C4-2B (cell line): ENCODE measurements around the gene AR.

ENCODE experiments used
- H3K27ac ChIP-seq: fragments of 450-650 bp; 2 replicates; pipeline ENCODE4 v1.5.1; 2017
- CTCF ChIP-seq: fragments of 450-650 bp; conservative IDR thresholded peaks from 2 replicates; pipeline ENCODE4 v1.5.1; 2017; ENCODE audit warnings: mild to moderate bottlenecking
- ZFX ChIP-seq: fragments of 450-650 bp; IDR thresholded peaks from 2 replicates; pipeline ENCODE4 v1.6.1; 2017

The AR gene

DNA sequence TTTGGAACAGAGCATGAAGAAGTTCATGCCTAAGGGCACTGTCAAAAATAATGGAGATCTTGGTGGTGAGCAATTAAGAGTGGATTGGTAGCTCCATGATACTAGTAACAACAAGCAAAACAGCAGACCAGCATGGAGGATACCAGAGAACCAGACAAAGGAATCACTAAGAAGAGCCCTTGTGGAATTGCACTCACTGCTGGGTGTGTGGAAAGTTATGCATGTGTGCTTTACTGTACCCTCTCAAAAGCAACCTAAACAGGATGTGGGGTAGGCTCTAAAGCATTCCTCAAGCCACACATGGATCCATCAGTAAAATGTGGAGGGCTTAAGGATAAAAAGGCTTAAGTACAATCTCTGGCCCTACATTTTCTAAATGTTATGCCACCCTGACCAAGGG lies 69.5 kb downstream of the AR start:
- TF ChIP-seq CTCF (no peak), ZFX (no peak)
- H3K27ac ChIP-seq: no peak overlapping the region

DNA sequence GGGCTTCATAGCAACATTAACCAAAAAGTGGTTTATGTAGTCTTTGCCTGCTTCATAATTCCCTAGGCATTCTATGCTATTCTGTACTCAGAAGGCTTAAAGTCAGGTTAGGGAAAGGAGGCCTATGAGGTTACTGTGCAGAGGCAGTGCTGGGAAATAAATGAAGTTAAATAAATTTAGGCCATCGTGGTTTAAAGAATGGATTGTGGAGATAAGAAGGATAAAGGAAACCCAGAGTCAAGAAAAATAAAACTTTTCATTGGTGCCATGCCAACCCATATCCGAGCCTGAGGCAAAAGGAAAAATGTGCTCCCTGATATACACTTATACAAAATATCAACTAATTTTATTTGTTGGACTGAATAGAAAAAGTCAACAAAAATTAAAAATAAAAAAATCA lies 70.2 kb downstream of the AR start:
- no peak overlapping the region for H3K27ac ChIP-seq
- TF ChIP-seq ZFX: no peak
- no peak for TF ChIP-seq CTCF

DNA sequence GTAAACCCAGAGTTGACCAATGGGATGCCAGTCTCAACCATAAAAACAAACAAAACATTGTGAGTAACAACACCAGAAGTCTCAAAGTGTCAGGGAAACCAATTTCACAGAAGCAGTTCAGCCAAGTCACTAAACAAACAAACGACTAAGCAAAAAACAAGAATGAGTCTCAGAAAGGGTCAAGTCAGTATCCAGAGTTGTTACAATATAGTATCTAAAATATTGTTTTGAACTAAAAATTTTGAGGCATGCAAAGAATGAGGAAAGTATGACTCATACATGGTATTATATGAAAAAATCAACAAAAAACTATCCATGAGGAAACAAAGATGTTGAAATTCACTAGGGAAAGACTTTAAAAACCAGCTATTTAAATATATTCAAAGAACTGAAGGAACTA lies 70.6 kb downstream of the AR start:
- H3K27ac ChIP-seq: no peak overlapping the region
- no peak for TF ChIP-seq CTCF

DNA sequence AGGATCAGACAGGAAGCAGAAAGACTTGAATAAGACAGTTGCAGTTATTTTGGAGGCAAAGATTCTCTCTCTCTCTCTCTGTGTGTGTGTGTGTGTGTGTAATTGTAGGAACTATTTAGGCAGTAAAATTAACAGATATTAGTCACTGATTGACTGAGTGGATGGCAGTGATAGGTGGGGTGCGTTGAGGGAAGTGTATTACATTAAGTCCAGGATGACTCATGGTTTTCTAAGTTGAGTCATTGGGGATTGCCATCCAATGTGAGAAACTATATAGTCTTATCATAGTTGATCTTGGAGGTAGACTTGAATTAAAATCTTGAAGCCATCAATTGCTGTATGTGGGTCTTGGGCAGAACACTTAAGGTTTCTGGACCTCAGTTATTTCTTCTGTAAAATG lies 75.4 kb downstream of the AR start:
- no peak overlapping the region for H3K27ac ChIP-seq
- TF ChIP-seq ZFX (no peak), CTCF (no peak)

DNA sequence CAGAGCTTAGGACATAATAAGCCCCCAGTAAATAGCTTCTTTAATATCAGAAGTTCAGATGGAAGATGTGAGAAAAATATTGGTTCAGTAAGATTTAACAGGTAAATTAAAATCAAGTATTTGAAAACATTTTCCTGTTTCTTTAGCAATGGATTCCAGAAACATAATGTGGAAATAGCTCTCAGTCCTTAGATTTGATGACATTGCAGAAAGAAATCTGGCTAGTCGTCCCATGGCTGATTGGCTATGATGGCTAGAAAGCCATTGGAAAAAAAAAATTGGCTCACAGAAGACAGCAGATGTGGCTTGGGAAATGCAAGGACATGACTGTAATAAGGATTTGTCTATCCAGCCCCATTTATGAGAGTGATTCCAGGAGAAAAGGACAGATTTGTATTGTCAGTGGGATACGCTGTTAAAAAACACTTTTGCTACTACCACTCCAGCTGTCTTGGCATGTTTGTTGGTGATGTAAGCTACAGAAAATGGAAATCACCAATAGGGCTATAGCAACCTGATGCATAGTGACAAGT lies 78.3 kb downstream of the AR start:
- H3K27ac ChIP-seq: no peak overlapping the region
- no peak for TF ChIP-seq ZFX
- no peak for TF ChIP-seq CTCF

- H3K27ac ChIP-seq: no peak overlapping the region
- TF ChIP-seq CTCF (no peak), ZFX (no peak)
Measured at GRCh38 chrX:67624325-67624724, 80.5 kb downstream of the AR start.

DNA sequence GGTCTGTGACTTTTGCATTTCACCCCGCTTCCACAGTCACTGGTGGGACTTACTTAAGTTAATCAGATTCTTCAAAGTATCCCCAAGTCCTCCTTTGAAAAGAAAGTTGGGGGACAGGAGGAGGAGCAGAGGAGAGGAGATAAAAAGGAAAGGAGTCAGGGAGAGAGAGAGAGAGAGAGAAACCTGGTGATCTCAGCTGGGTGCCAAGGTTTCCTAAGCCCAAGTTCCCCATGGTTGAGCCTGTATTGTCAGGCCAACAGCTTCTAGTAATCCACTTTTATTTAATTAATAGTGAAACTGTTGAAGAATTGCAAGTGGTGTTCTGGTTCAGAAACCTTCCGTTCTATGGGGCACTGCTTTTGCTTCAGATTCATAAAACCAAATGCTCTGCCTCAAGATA lies 91.6 kb downstream of the AR start:
- no peak for TF ChIP-seq CTCF
- no peak for TF ChIP-seq ZFX

More for the DNA sequence above, 91.6 kb downstream of the AR start:
- H3K27ac ChIP-seq: no peak overlapping the region
